Daoy (cell line): ENCODE results near the gene VWA5B1. TPM values are rescaled to one million over a fixed set of nuclear protein-coding genes. Genes with fewer than 3 reads are reported as not detected.
A peak's percentile ranks its signal among the peaks of the same experiment; 100 is the strongest.

Source experiments
- DNase-seq: peaks from one replicate; pipeline ENCODE4 v3.0.0-alpha.2; 2015; ENCODE audit warnings: low read depth
- total RNA-seq: library from RNA; depleted of rRNA; stranded (reverse); fragments of >200 nt; shearing (Covaris generic); gene quantifications from 2 replicates; pipeline ENCODE4 v1.2.3, GENCODE V29; 2014

VWA5B1 gene
- total RNA-seq, 1 experiment from 2014 or later = not detected

GRCh38 chr1:20367626-20368025 lies 77.0 kb downstream of the VWA5B1 start:
- no peak for DNase-seq

- no peak for DNase-seq
Observed at GRCh38 chr1:20368866-20369470, 78.3 kb downstream of the VWA5B1 start.

GRCh38 chr1:20370698-20371097 lies 80.0 kb downstream of the VWA5B1 start:
- no peak for DNase-seq

GRCh38 chr1:20371411-20371810 lies 80.7 kb downstream of the VWA5B1 start:
- DNase-seq = peak; percentile 50

GRCh38 chr1:20371883-20372282 lies 81.2 kb downstream of the VWA5B1 start:
- DNase-seq = peak; percentile 33

- no peak for DNase-seq
Observed at GRCh38 chr1:20372676-20373075, 82.0 kb downstream of the VWA5B1 start.

GRCh38 chr1:20373286-20373685 lies 82.6 kb downstream of the VWA5B1 start:
- no peak for DNase-seq

GRCh38 chr1:20373764-20374163 lies 83.1 kb downstream of the VWA5B1 start:
- DNase-seq = no peak

- peak; percentile 67 for DNase-seq
Observed at GRCh38 chr1:20375563-20375962, 84.9 kb downstream of the VWA5B1 start.

- no peak for DNase-seq
Observed at GRCh38 chr1:20376171-20376570, 85.5 kb downstream of the VWA5B1 start.

- peak; percentile 65 for DNase-seq
Observed at GRCh38 chr1:20376880-20377494, 86.3 kb downstream of the VWA5B1 start.

- DNase-seq = no peak
Observed at GRCh38 chr1:20377516-20378270, 87.0 kb downstream of the VWA5B1 start.

- no peak for DNase-seq
Observed at GRCh38 chr1:20379075-20379474, 88.4 kb downstream of the VWA5B1 start.

- DNase-seq = no peak
Observed at GRCh38 chr1:20380175-20380574, 89.5 kb downstream of the VWA5B1 start.

- DNase-seq = peak; percentile 90
Observed at GRCh38 chr1:20380616-20381035, 90.0 kb downstream of the VWA5B1 start.

- DNase-seq = no peak
Observed at GRCh38 chr1:20381045-20381641, 90.5 kb downstream of the VWA5B1 start.

- no peak for DNase-seq
Observed at GRCh38 chr1:20381961-20382360, 91.3 kb downstream of the VWA5B1 start.

- no peak for DNase-seq
Observed at GRCh38 chr1:20382711-20383110, 92.0 kb downstream of the VWA5B1 start.

- DNase-seq = no peak
Observed at GRCh38 chr1:20383631-20384030, 93.0 kb downstream of the VWA5B1 start.

- DNase-seq = no peak
Observed at GRCh38 chr1:20385630-20386029, 95.0 kb downstream of the VWA5B1 start.

- no peak for DNase-seq
Observed at GRCh38 chr1:20386323-20387081, 95.8 kb downstream of the VWA5B1 start.

GRCh38 chr1:20389571-20389970 lies 98.9 kb downstream of the VWA5B1 start:
- no peak for DNase-seq
